GM21528 (cell line): Measurements from ENCODE around the gene ZBTB47.

Source experiments
- ATAC-seq: cut with Tn5 transposase; IDR thresholded peaks from one replicate; pipeline ENCODE4 v1.9.1; 2021; ENCODE audit warnings: mild to moderate bottlenecking, moderate library complexity; ENCODE audit not compliant: unreplicated experiment, low FRiP score

The ZBTB47 gene

GRCh38 chr3:42653560-42654330 lies at the start of gene ZBTB47:
Gene ZBTB47 (plus strand): TSS chr3:42653697. CDS start chr3:42658356, 4,659 bp downstream.
- ATAC-seq: no peak

- no peak for ATAC-seq
These were observed 47.8 kb upstream of the ZBTB47 start for GRCh38 chr3:42605546-42606173.

GRCh38 chr3:42608581-42608980 lies 44.9 kb upstream of the ZBTB47 start:
- no peak for ATAC-seq

- ATAC-seq: no peak
These were observed 42.5 kb upstream of the ZBTB47 start for GRCh38 chr3:42610976-42611375.

- ATAC-seq: no peak
These were observed 41.3 kb upstream of the ZBTB47 start for GRCh38 chr3:42612217-42612616.

- no peak for ATAC-seq
These were observed 40.6 kb upstream of the ZBTB47 start for GRCh38 chr3:42612928-42613327.

- no peak for ATAC-seq
These were observed 40.0 kb upstream of the ZBTB47 start for GRCh38 chr3:42613462-42613861.

GRCh38 chr3:42631620-42632019 lies 21.9 kb upstream of the ZBTB47 start:
- no peak for ATAC-seq

- no peak for ATAC-seq
These were observed 21.4 kb upstream of the ZBTB47 start for GRCh38 chr3:42632146-42632545.

- no peak for ATAC-seq
These were observed 20.0 kb upstream of the ZBTB47 start for GRCh38 chr3:42633544-42633943.

GRCh38 chr3:42635111-42635510 lies 18.4 kb upstream of the ZBTB47 start:
- ATAC-seq: no peak

GRCh38 chr3:42637001-42637400 lies 16.5 kb upstream of the ZBTB47 start:
- ATAC-seq: no peak

- ATAC-seq: no peak
These were observed 15.1 kb upstream of the ZBTB47 start for GRCh38 chr3:42638339-42638842.

GRCh38 chr3:42639192-42639591 lies 14.3 kb upstream of the ZBTB47 start:
- ATAC-seq: no peak

- ATAC-seq: no peak
These were observed 13.4 kb upstream of the ZBTB47 start for GRCh38 chr3:42640129-42640528.

- ATAC-seq: no peak
These were observed 12.6 kb upstream of the ZBTB47 start for GRCh38 chr3:42640771-42641370.

- no peak for ATAC-seq
These were observed 5.6 kb upstream of the ZBTB47 start for GRCh38 chr3:42647821-42648459.

GRCh38 chr3:42649006-42649405 lies 4.5 kb upstream of the ZBTB47 start:
- ATAC-seq: no peak

GRCh38 chr3:42649783-42650182 lies 3.7 kb upstream of the ZBTB47 start:
- ATAC-seq: no peak

GRCh38 chr3:42651248-42652091 lies 2.0 kb upstream of the ZBTB47 start:
- no peak for ATAC-seq
